Neutrophil (primary cell): ENCODE results near the gene ECM2.

Experiments used
- H3K27ac ChIP-seq: fragments of 200-600 bp; sonication (generic); 2 replicates; pipeline ENCODE4 v1.5.1; 2016; ENCODE audit warnings: mild to moderate bottlenecking, moderate library complexity
- H3K27me3 ChIP-seq: fragments of 200-600 bp; sonication (generic); 2 replicates; pipeline ENCODE4 v1.6.0; 2016; ENCODE audit warnings: mild to moderate bottlenecking
- H3K36me3 ChIP-seq: fragments of 200-600 bp; sonication (generic); 2 replicates; pipeline ENCODE4 v1.5.1; 2017
- H3K4me1 ChIP-seq, 2 experiments: fragments of 200-600 bp in 1 of 2; sonication (generic) in 1 of 2; 1 replicate in 1 of 2; 2 replicates in 1 of 2; pipeline versions ENCODE4 v1.5.1 to v1.6.1; 2013 to 2016; ENCODE audit warnings: low read depth in 1 of 2, low read length in 1 of 2, mild to moderate bottlenecking in 1 of 2, moderate library complexity in 1 of 2; ENCODE audit not compliant: control insufficient read depth in 1 of 2, insufficient read depth in 1 of 2
- H3K4me3 ChIP-seq, 2 experiments: fragments of 200-600 bp in 1 of 2; sonication (generic) in 1 of 2; 1 replicate in 1 of 2; 2 replicates in 1 of 2; pipeline ENCODE4 v1.5.1; 2013 to 2016; ENCODE audit warnings: low read depth in 1 of 2, low read length in 1 of 2, mild to moderate bottlenecking in 1 of 2, moderate library complexity in 1 of 2
- H3K9me3 ChIP-seq: fragments of 200-600 bp; sonication (generic); 2 replicates; pipeline ENCODE4 v1.5.1; 2016
- CTCF ChIP-seq: fragments of 200-600 bp; sonication (generic); IDR thresholded peaks from 2 replicates; pipeline ENCODE4 v1.5.1; 2016; ENCODE audit warnings: antibody characterized with exemption

ECM2 gene

GRCh38 chr9:92525306-92525705 is 10.5 kb downstream of the ECM2 start:
- no peaks in the 10 kb centered on the region for H3K4me1 ChIP-seq
- H3K36me3 ChIP-seq, result no peaks in the 10 kb centered on the region
- no peaks in the 10 kb centered on the region for H3K27me3 ChIP-seq
- no peak for TF ChIP-seq CTCF
- H3K9me3 ChIP-seq, result no peaks in the 10 kb centered on the region
- no peak overlapping the region for H3K4me3 ChIP-seq
- no peak overlapping the region for H3K27ac ChIP-seq

DNA sequence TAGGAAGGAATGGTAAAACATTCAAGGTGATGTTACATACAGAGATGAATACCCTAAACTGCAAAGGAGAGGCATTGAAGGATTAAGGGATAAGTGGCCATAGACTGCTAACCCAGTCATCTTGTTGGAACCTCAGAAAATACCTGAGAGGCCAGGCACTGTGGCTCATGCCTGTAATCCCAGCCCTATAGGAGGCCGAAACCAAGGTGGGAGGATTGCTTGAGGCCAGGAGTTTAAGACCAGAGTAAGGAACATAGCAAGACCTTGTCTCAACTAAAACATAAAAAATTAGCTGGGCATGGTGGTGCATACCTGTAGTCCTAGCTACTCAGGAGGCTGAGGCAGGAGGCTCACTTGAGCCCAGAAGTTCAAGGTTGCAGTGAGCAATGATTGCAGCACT is 10.9 kb downstream of the ECM2 start:
- Histone ChIP-seq H3K4me3 (no peak overlapping the region), H3K27me3 (no peaks in the 10 kb centered on the region), H3K36me3 (no peaks in the 10 kb centered on the region), H3K4me1 (no peaks in the 10 kb centered on the region), H3K27ac (no peak overlapping the region), H3K9me3 (no peaks in the 10 kb centered on the region)
- no peak for TF ChIP-seq CTCF

GRCh38 chr9:92522983-92523970 is 12.5 kb downstream of the ECM2 start:
- Histone ChIP-seq H3K4me3 (no peak overlapping the region), H3K27ac (no peak overlapping the region), H3K9me3 (no peaks in the 10 kb centered on the region), H3K27me3 (no peaks in the 10 kb centered on the region), H3K36me3 (no peaks in the 10 kb centered on the region), H3K4me1 (no peaks in the 10 kb centered on the region)
- TF ChIP-seq CTCF, result no peak

- Histone ChIP-seq H3K4me3 (no peak overlapping the region), H3K9me3 (no peaks in the 10 kb centered on the region), H3K4me1 (no peaks in the 10 kb centered on the region), H3K27ac (no peak overlapping the region), H3K27me3 (no peaks in the 10 kb centered on the region), H3K36me3 (no peaks in the 10 kb centered on the region)
- no peak for TF ChIP-seq CTCF
Observed at GRCh38 chr9:92520837-92521236, 15.0 kb downstream of the ECM2 start.

- Histone ChIP-seq H3K9me3 (no peaks in the 10 kb centered on the region), H3K27me3 (no peaks in the 10 kb centered on the region), H3K4me3 (no peak overlapping the region), H3K36me3 (no peaks in the 10 kb centered on the region), H3K4me1 (no peaks in the 10 kb centered on the region), H3K27ac (no peak overlapping the region)
- TF ChIP-seq CTCF, result no peak
Observed at GRCh38 chr9:92518199-92518598, 17.6 kb downstream of the ECM2 start.
